Measurements from ENCODE around the gene PBX1. TPM values are rescaled to one million over a fixed set of nuclear protein-coding genes. Genes with fewer than 3 reads are reported as not detected.

The PBX1 gene
- total and polyA plus RNA-seq, 2 of the 4 experiments (the other 2 are of a cell fraction) = 13.9 to 17.9 TPM

DNA sequence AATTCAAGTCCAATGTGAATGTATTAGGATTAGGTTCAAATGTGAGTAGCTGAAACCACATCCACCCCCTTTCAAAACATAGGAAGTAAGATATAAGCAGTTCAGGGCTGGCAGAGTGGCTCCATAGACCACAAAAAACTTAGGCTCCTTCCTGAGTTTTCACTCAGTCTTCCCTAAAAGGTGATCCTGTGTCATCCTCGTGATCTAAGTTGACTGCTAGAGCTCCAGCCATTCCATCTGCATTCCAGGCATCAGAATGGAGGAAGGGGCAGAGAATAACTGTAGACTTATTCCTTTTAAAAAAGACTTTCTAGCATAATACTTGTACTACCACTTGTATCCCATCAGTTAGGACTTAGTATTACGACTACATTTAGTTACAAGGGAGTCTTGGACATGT is 204.1 kb downstream of the PBX1 start:
- POLR2A ChIA-PET (ENCODE audit: unreplicated experiment) = no interaction called here
- DNase-seq (no peak), ATAC-seq (ENCODE audit: low read depth) (no peak)
- Histone ChIP-seq H3K79me1 (ENCODE audit: low read depth in 1 of 2, low read length in 2 of 2) (peaks cover 0 to 17% of the 10 kb centered on the region in 2 experiments), H3K4ac (ENCODE audit: low read depth, low read length) (no peak overlapping the region), H4K8ac (ENCODE audit: low read depth in 2 of 2, low read length in 2 of 2) (no peak overlapping the region), H4K5ac (ENCODE audit: low read depth, low read length) (no peak overlapping the region), H3K36me3 (ENCODE audit: control insufficient read depth, insufficient read depth, low read length) (no peaks in the 10 kb centered on the region), H3K4me2 (ENCODE audit: low read depth, low read length) (no peak overlapping the region), H3K4me3 (ENCODE audit: insufficient read depth, low read depth, low read length) (no peak overlapping the region), H3K23ac (ENCODE audit: low read depth, low read length) (no peak overlapping the region), H3K4me1 (ENCODE audit: control insufficient read depth, insufficient read depth, low read length) (peaks cover 22% of the 10 kb centered on the region), H2BK5ac (ENCODE audit: low read depth, low read length, poor library complexity, severe bottlenecking) (no peak overlapping the region), H3K9ac (ENCODE audit: low read depth, low read length) (no peak overlapping the region), H4K91ac (ENCODE audit: insufficient read depth, low read depth, low read length) (no peak overlapping the region), H2BK20ac (ENCODE audit: low read depth, low read length) (no peak overlapping the region), H4K20me1 (ENCODE audit: insufficient read depth, low read length) (no peaks in the 10 kb centered on the region), H2AFZ (replicated peaks; ENCODE audit: low read length, poor library complexity) (no peak overlapping the region), H3K27me3 (ENCODE audit: control insufficient read depth, insufficient read depth, low read length) (no peaks in the 10 kb centered on the region), H3K9me1 (ENCODE audit: insufficient read depth, low read length) (peaks cover 8% of the 10 kb centered on the region), H3K56ac (ENCODE audit: extremely low read depth, insufficient read depth, low read length) (no peak overlapping the region), H2BK120ac (ENCODE audit: low read depth, low read length) (no peak overlapping the region), H3K27ac (ENCODE audit: insufficient read depth, low read length) (no peak overlapping the region), H3K18ac (ENCODE audit: low read depth, low read length) (no peak overlapping the region), H3K14ac (replicated peaks; ENCODE audit: low read depth, low read length) (no peak overlapping the region), H2AK9ac (replicated peaks; ENCODE audit: low read depth, low read length, poor library complexity) (no peak overlapping the region), H2BK15ac (ENCODE audit: low read depth, low read length) (no peak overlapping the region), H3K9me3 (ENCODE audit: control insufficient read depth, insufficient read depth, low read length) (no peaks in the 10 kb centered on the region), H2AK5ac (ENCODE audit: low read depth, low read length) (no peak overlapping the region; the same call in 1 of the 2 replicates)
- no CpG with 5 or more reads among the region's 2 CpGs for WGBS, 2 experiments (ENCODE audit: extremely low coverage in 2 of 2, insufficient read length in 1 of 2)
- dilution Hi-C loops (cut with HindIII; ENCODE audit: low sequenced_read_pairs, unreplicated experiment) (no loop called here), in situ Hi-C loops (cut with MboI; ENCODE audit: low sequenced_read_pairs) (no loop called here), intact Hi-C loops (cut with micrococcal nuclease) (no loop called here)
- CTCF ChIA-PET = interaction anchor here (1.6 to 2.1 kb wide), 2 partner anchors 10 to 15 kb away, joined by 4 to 6 read pairs; no protein-coding TSS in a partner anchor
- BruUV-seq (replicated peaks) = no TSS peak
- TF ChIP-seq MAZ (IDR thresholded peaks at IDR 0.05; ENCODE audit: borderline replicate concordance, low read depth, low read length) (no peak), MAFK (IDR thresholded peaks at IDR 0.05; ENCODE audit: low read depth, low read length) (no peak), SMC3 (IDR thresholded peaks at IDR 0.05; ENCODE audit: low read depth, low read length) (no peak), FOS (IDR thresholded peaks at IDR 0.05; ENCODE audit: low read depth, low read length) (no peak), BHLHE40 (IDR thresholded peaks at IDR 0.05; ENCODE audit: low read depth, low read length) (no peak), RCOR1 (IDR thresholded peaks at IDR 0.05; ENCODE audit: insufficient replicate concordance, low read length) (no peak), POLR2A (IDR thresholded peaks at IDR 0.05; ENCODE audit: low read depth, low read length) (no peak), RAD21 (IDR thresholded peaks at IDR 0.05; ENCODE audit: low read length) (no peak), NFE2L2 (IDR thresholded peaks at IDR 0.05; ENCODE audit: low read depth, low read length) (no peak), MXI1 (IDR thresholded peaks at IDR 0.05; ENCODE audit: borderline replicate concordance, low read depth, low read length) (no peak)
- TF ChIP-seq, protein P1, sequence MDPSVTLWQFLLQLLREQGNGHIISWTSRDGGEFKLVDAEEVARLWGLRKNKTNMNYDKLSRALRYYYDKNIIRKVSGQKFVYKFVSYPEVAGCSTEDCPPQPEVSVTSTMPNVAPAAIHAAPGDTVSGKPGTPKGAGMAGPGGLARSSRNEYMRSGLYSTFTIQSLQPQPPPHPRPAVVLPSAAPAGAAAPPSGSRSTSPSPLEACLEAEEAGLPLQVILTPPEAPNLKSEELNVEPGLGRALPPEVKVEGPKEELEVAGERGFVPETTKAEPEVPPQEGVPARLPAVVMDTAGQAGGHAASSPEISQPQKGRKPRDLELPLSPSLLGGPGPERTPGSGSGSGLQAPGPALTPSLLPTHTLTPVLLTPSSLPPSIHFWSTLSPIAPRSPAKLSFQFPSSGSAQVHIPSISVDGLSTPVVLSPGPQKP (IDR thresholded peaks at IDR 0.05; ENCODE audit: borderline replicate concordance, low read depth, low read length) = no peak
